Measurements from ENCODE around the gene MYOF. TPM values are rescaled to one million over a fixed set of nuclear protein-coding genes. Genes with fewer than 3 reads are reported as not detected.
"Not testable (repeated sequence)": the region's sequence is repeated elsewhere in the genome, so short reads cannot be mapped to it uniquely, and the experiment has no call there.

MYOF gene
- total RNA-seq, 1 experiment from 2014 or later, result 376 TPM

- DNase-seq (ENCODE audit: low read depth, low spot score) (no peak), ATAC-seq (no peak)
- BruUV-seq (replicated peaks), result no TSS peak
- H3K27ac ChIP-seq (ENCODE audit: low read length), result no peak overlapping the region
- peaks cover 4% of the 10 kb centered on the region; the same call in 1 of the 2 replicates for H3K4me1 ChIP-seq (ENCODE audit: control insufficient read depth, insufficient read depth, low read length)
- TF ChIP-seq REST (IDR thresholded peaks at IDR 0.05; ENCODE audit: insufficient read depth in 1 of 2, low read depth in 2 of 2, low read length in 1 of 2) (no peak), POLR2AphosphoS5 (IDR thresholded peaks at IDR 0.05; ENCODE audit: low read depth, low read length) (no peak), CTCF (IDR thresholded peaks at IDR 0.05) (no peak), SIN3A (IDR thresholded peaks at IDR 0.05; ENCODE audit: borderline replicate concordance, insufficient read depth, low read depth, low read length) (no peak), TCF7L2 (IDR thresholded peaks at IDR 0.05; ENCODE audit: low read depth, low read length) (no peak)
- H3K36me3 ChIP-seq (ENCODE audit: control insufficient read depth, insufficient read depth, low read length), result peaks cover 26% of the 10 kb centered on the region
- intact Hi-C loops (cut with micrococcal nuclease; ENCODE audit: unreplicated experiment) (no loop called here), in situ Hi-C loops (cut with HindIII; ENCODE audit: low pct_unique_long_range_greater_than_20kb, low sequenced_read_pairs) (no loop called here)
- no peaks in the 10 kb centered on the region for H3K9me3 ChIP-seq (ENCODE audit: control insufficient read depth, insufficient read depth, low read depth, low read length)
- H3K4me3 ChIP-seq (ENCODE audit: low read depth in 2 of 2, low read length in 2 of 2), result no peak overlapping the region
- POLR2A ChIA-PET, result no interaction called here
- CTCF ChIA-PET, result no interaction called here
- H3K27me3 ChIP-seq (ENCODE audit: control insufficient read depth, insufficient read depth, low read length), result no peaks in the 10 kb centered on the region
Measured at GRCh38 chr10:93420091-93420490, 62.0 kb downstream of the MYOF start.

GRCh38 chr10:93419016-93419415 is 63.1 kb downstream of the MYOF start:
- CTCF ChIA-PET, result interaction anchor here (0.5 kb wide), 1 partner anchor 151 kb away, joined by 6 read pairs; no protein-coding TSS in a partner anchor
- H3K4me1 ChIP-seq (ENCODE audit: control insufficient read depth, insufficient read depth, low read length); H3K27me3 ChIP-seq (ENCODE audit: control insufficient read depth, insufficient read depth, low read length); H3K4me3 ChIP-seq (ENCODE audit: low read depth in 2 of 2, low read length in 2 of 2); intact Hi-C loops (cut with micrococcal nuclease; ENCODE audit: unreplicated experiment); DNase-seq (ENCODE audit: low read depth, low spot score); in situ Hi-C loops (cut with HindIII; ENCODE audit: low pct_unique_long_range_greater_than_20kb, low sequenced_read_pairs); BruUV-seq (replicated peaks); POLR2A ChIA-PET; ATAC-seq; H3K9me3 ChIP-seq (ENCODE audit: control insufficient read depth, insufficient read depth, low read depth, low read length): not testable (repeated sequence)
- peaks cover 24% of the 10 kb centered on the region for H3K36me3 ChIP-seq (ENCODE audit: control insufficient read depth, insufficient read depth, low read length)
- peak overlapping the region; percentile 24; the same call in 1 of the 2 replicates for H3K27ac ChIP-seq (ENCODE audit: low read length)

- Histone ChIP-seq H3K9me3 (ENCODE audit: control insufficient read depth, insufficient read depth, low read depth, low read length) (no peaks in the 10 kb centered on the region), H3K4me3 (ENCODE audit: low read depth in 2 of 2, low read length in 2 of 2) (no peak overlapping the region), H3K27me3 (ENCODE audit: control insufficient read depth, insufficient read depth, low read length) (no peaks in the 10 kb centered on the region), H3K27ac (ENCODE audit: low read length) (no peak overlapping the region), H3K36me3 (ENCODE audit: control insufficient read depth, insufficient read depth, low read length) (peaks cover 20% of the 10 kb centered on the region), H3K4me1 (ENCODE audit: control insufficient read depth, insufficient read depth, low read length) (peaks cover 4% of the 10 kb centered on the region; the same call in 1 of the 2 replicates)
- no TSS peak for BruUV-seq (replicated peaks)
- no peak for ATAC-seq
- in situ Hi-C loops (cut with HindIII; ENCODE audit: low pct_unique_long_range_greater_than_20kb, low sequenced_read_pairs), result no loop called here
- ChIA-PET POLR2A (no interaction called here), CTCF (no interaction called here)
- TF ChIP-seq POLR2AphosphoS5 (IDR thresholded peaks at IDR 0.05; ENCODE audit: low read depth, low read length) (no peak), TCF7L2 (IDR thresholded peaks at IDR 0.05; ENCODE audit: low read depth, low read length) (no peak), SIN3A (IDR thresholded peaks at IDR 0.05; ENCODE audit: borderline replicate concordance, insufficient read depth, low read depth, low read length) (no peak), REST (IDR thresholded peaks at IDR 0.05; ENCODE audit: insufficient read depth in 1 of 2, low read depth in 2 of 2, low read length in 1 of 2) (no peak), CTCF (IDR thresholded peaks at IDR 0.05) (no peak)
- intact Hi-C loops (cut with micrococcal nuclease; ENCODE audit: unreplicated experiment), result no loop called here
- no peak for DNase-seq (ENCODE audit: low read depth, low spot score)
Measured at GRCh38 chr10:93417921-93418320, 64.2 kb downstream of the MYOF start.
